HEK293 (cell line): ENCODE data around the gene CTR9.

ENCODE experiments used
- BCL11A ChIP-seq: fragments of 450-650 bp; formaldehyde crosslinking; IDR thresholded peaks from 2 replicates; pipeline ENCODE4 v1.5.1; 2016; ENCODE audit warnings: low read depth, missing biosample characterization, missing genetic modification characterization
- HIC1 ChIP-seq: fragments of 450-650 bp; formaldehyde crosslinking; IDR thresholded peaks from 2 replicates; pipeline ENCODE4 v1.5.1; 2016; ENCODE audit warnings: missing biosample characterization, missing genetic modification characterization
- KLF10 ChIP-seq: fragments of 450-650 bp; IDR thresholded peaks from 2 replicates; pipeline ENCODE4 v1.5.1; 2018; ENCODE audit warnings: missing biosample characterization, mild to moderate bottlenecking, missing genetic modification characterization
- MZF1 ChIP-seq: fragments of 450-650 bp; formaldehyde crosslinking; IDR thresholded peaks from 2 replicates; pipeline ENCODE4 v1.5.1; 2017; ENCODE audit warnings: missing biosample characterization, missing genetic modification characterization, borderline replicate concordance
- PRDM4 ChIP-seq: fragments of 450-650 bp; formaldehyde crosslinking; IDR thresholded peaks from 2 replicates; pipeline ENCODE4 v1.5.1; 2017; ENCODE audit warnings: missing biosample characterization, missing genetic modification characterization
- SETDB1 ChIP-seq: IDR thresholded peaks from one replicate; pipeline ENCODE4 v1.6.1; 2017; ENCODE audit warnings: mild to moderate bottlenecking, low read length, moderate library complexity, mixed read lengths; ENCODE audit not compliant: insufficient read length
- WT1 ChIP-seq: fragments of 450-650 bp; formaldehyde crosslinking; IDR thresholded peaks from 2 replicates; pipeline ENCODE4 v1.5.1; 2016; ENCODE audit warnings: missing biosample characterization, missing genetic modification characterization
- ZBTB11 ChIP-seq: fragments of 450-650 bp; formaldehyde crosslinking; conservative IDR thresholded peaks from 2 replicates; pipeline ENCODE4 v1.5.1; 2016; ENCODE audit warnings: low read depth, missing biosample characterization, missing genetic modification characterization
- ZBTB21 ChIP-seq: fragments of 450-650 bp; formaldehyde crosslinking; IDR thresholded peaks from 2 replicates; pipeline ENCODE4 v1.5.1; 2017; ENCODE audit warnings: missing biosample characterization, missing genetic modification characterization
- ZBTB26 ChIP-seq: fragments of 450-650 bp; formaldehyde crosslinking; optimal IDR thresholded peaks from 2 replicates; pipeline ENCODE3; 2016; ENCODE audit warnings: missing biosample characterization, mild to moderate bottlenecking, missing genetic modification characterization
- ZBTB8A ChIP-seq: fragments of 450-650 bp; formaldehyde crosslinking; IDR thresholded peaks from 2 replicates; pipeline ENCODE4 v1.5.1; 2016; ENCODE audit warnings: missing biosample characterization, missing genetic modification characterization
- ZFP69B ChIP-seq: fragments of 450-650 bp; formaldehyde crosslinking; IDR thresholded peaks from 2 replicates; pipeline ENCODE4 v1.5.1; 2016; ENCODE audit warnings: missing biosample characterization, missing genetic modification characterization
- ZNF10 ChIP-seq: fragments of 450-650 bp; formaldehyde crosslinking; IDR thresholded peaks from 2 replicates; pipeline ENCODE4 v1.5.1; 2017; ENCODE audit warnings: missing biosample characterization, missing genetic modification characterization
- ZNF112 ChIP-seq: fragments of 450-650 bp; formaldehyde crosslinking; IDR thresholded peaks from 2 replicates; pipeline ENCODE4 v1.5.0; 2017; ENCODE audit warnings: missing biosample characterization, missing genetic modification characterization
- ZNF132 ChIP-seq: fragments of 450-650 bp; formaldehyde crosslinking; IDR thresholded peaks from 2 replicates; pipeline ENCODE4 v1.5.1; 2017; ENCODE audit warnings: missing biosample characterization, missing genetic modification characterization, borderline replicate concordance
- ZNF169 ChIP-seq: fragments of 450-650 bp; formaldehyde crosslinking; IDR thresholded peaks from 2 replicates; pipeline ENCODE4 v1.5.1; 2016; ENCODE audit warnings: missing biosample characterization, missing genetic modification characterization
- ZNF48 ChIP-seq: fragments of 450-650 bp; formaldehyde crosslinking; IDR thresholded peaks from 2 replicates; pipeline ENCODE4 v1.5.1; 2016; ENCODE audit warnings: missing biosample characterization, missing genetic modification characterization
- ZNF518A ChIP-seq: fragments of 450-650 bp; formaldehyde crosslinking; conservative IDR thresholded peaks from 2 replicates; pipeline ENCODE4 v1.5.1; 2016; ENCODE audit warnings: low read depth, missing biosample characterization, missing genetic modification characterization
- ZNF645 ChIP-seq: fragments of 450-650 bp; formaldehyde crosslinking; IDR thresholded peaks from 2 replicates; pipeline ENCODE4; 2016; ENCODE audit warnings: missing biosample characterization, missing genetic modification characterization
- ZNF660 ChIP-seq: fragments of 450-650 bp; IDR thresholded peaks from 2 replicates; pipeline ENCODE4 v1.5.1; 2018; ENCODE audit warnings: missing biosample characterization, mild to moderate bottlenecking, missing genetic modification characterization
- ZNF768 ChIP-seq: fragments of 450-650 bp; formaldehyde crosslinking; IDR thresholded peaks from 2 replicates; pipeline ENCODE4 v1.5.1; 2018; ENCODE audit warnings: missing biosample characterization, mild to moderate bottlenecking, missing genetic modification characterization

CTR9 gene

GRCh38 chr11:10750838-10751580 is at the start of gene CTR9 (continued):
- TF ChIP-seq ZNF518A (tag by site-specific recombination) (peak; percentile 99), HIC1 (tag by site-specific recombination) (0 out of 2 replicates have a peak, but pooled peaks have one; percentile 35), KLF10 (tag by site-specific recombination) (peak; percentile 63; the same call in 1 of the 2 replicates), ZNF112 (tag by site-specific recombination) (no peak), WT1 (tag by site-specific recombination) (0 out of 2 replicates have a peak, but pooled peaks have one; percentile 17), ZBTB26 (peak; percentile 75), ZNF169 (tag by site-specific recombination) (no peak), BCL11A (tag by site-specific recombination) (no peak), ZNF645 (tag by site-specific recombination) (no peak), MZF1 (no peak), ZFP69B (tag by site-specific recombination) (no peak), PRDM4 (tag by site-specific recombination) (no peak), ZNF48 (tag by site-specific recombination) (no peak), ZBTB8A (tag by site-specific recombination) (0 out of 2 replicates have a peak, but pooled peaks have one; percentile 13), ZNF660 (tag by site-specific recombination) (peak; percentile 58; the same call in 1 of the 2 replicates), ZBTB11 (tag by site-specific recombination) (peak; percentile 97), ZNF768 (tag by site-specific recombination) (no peak), SETDB1 (peak; percentile 19), ZBTB21 (tag by site-specific recombination) (peak; percentile 70), ZNF132 (tag by site-specific recombination) (no peak), ZNF10 (tag by site-specific recombination) (no peak)
